Transverse colon (tissue), 4 donors: Measurements from ENCODE around the gene NECTIN4. TPM values are rescaled to one million over a fixed set of nuclear protein-coding genes. Genes with fewer than 3 reads are reported as not detected.

Experiments used
- DNase-seq: peaks from one replicate; pipeline ENCODE4 v3.0.0-alpha.2; 2019
- H3K27ac ChIP-seq, 4 donors: fragments of 200-600 bp; sonication (generic); 2 replicates each; pipeline ENCODE4 v1.5.1; 2016 to 2018; ENCODE audit warnings: inconsistent platforms in 4 of 4
- H3K27me3 ChIP-seq: fragments of 200-600 bp; sonication (generic); 2 replicates; pipeline ENCODE4 v1.5.1; 2017; ENCODE audit warnings: inconsistent platforms
- H3K36me3 ChIP-seq, 4 donors: fragments of 200-600 bp; sonication (generic); 2 replicates each; pipeline ENCODE4 v1.5.1; 2017 to 2019; ENCODE audit warnings: inconsistent platforms in 4 of 4
- H3K4me1 ChIP-seq, 4 donors: fragments of 200-600 bp; sonication (generic); 2 replicates each; pipeline ENCODE4 v1.5.1; 2017 to 2020; ENCODE audit warnings: inconsistent platforms in 4 of 4
- H3K4me3 ChIP-seq, 4 donors: fragments of 200-600 bp; sonication (generic); 1 replicate in 1 of 4; 2 replicates in 3 of 4; pipeline versions ENCODE4 v1.5.1 to v1.6.1; 2017 to 2019; ENCODE audit warnings: inconsistent platforms in 4 of 4
- H3K9me3 ChIP-seq, 2 donors: fragments of 200-600 bp; sonication (generic); 2 replicates each; pipeline ENCODE4 v1.5.1; 2017 to 2019; ENCODE audit warnings: inconsistent platforms in 2 of 2
- EP300 ChIP-seq: sonication (generic); formaldehyde crosslinking; IDR thresholded peaks from one replicate; pipeline ENCODE4 v1.6.1; 2017; ENCODE audit warnings: antibody characterized with exemption, low read depth
- POLR2A ChIP-seq: fragments of 450-650 bp; IDR thresholded peaks from one replicate; pipeline ENCODE4 v1.6.1; 2016; ENCODE audit warnings: antibody characterized with exemption, mild to moderate bottlenecking, moderate library complexity
- POLR2AphosphoS5 ChIP-seq, 3 donors: sonication (generic); formaldehyde crosslinking; IDR thresholded peaks; one replicate each; pipeline ENCODE4 v1.6.1; 2016; ENCODE audit warnings: antibody characterized with exemption in 3 of 3
- WGBS, 2 donors: methylation state at CpG; one replicate each; pipeline ENCODE4 v1.1.5; 2018; ENCODE audit warnings: low coverage in 1 of 2; 5-methylcytosine and 5-hydroxymethylcytosine counted together
- in situ Hi-C, 4 donors: fragments of 200-750 bp; cut with MboI; loops; one replicate each; pipeline versions ENCODE4 v1.15.0 to v1.15.1; 2017; ENCODE audit warnings: low sequenced_read_pairs in 3 of 4, low pct_ligation_motif_present in 1 of 4, low pct_unique_long_range_greater_than_20kb in 1 of 4
- intact Hi-C: fragments of 100-400 bp; cut with DNase I; formaldehyde crosslinking; loops from one replicate; pipeline ENCODE4 v1.15.1; 2023; ENCODE audit warnings: low total_unique reads
- total RNA-seq, 4 donors: library from RNA; depleted of rRNA; stranded (reverse); fragments of >200 nt; gene quantifications; one replicate each; pipeline ENCODE4 v1.1.0, GENCODE V29; 2016
- TF ChIP-seq, protein P1 (sequence below), 5 experiments: fragments of 200-600 bp in 3 of 5; fragments of 450-650 bp in 2 of 5; sonication (generic) in 3 of 5; IDR thresholded peaks; 1 replicate in 2 of 5; 2 replicates in 3 of 5; pipeline ENCODE4 v1.5.1; 2016 to 2017; ENCODE audit warnings: antibody characterized with exemption in 5 of 5, inconsistent platforms in 3 of 5, mild to moderate bottlenecking in 2 of 5, moderate library complexity in 1 of 5

NECTIN4 gene
- total RNA-seq, 4 donors from 2014 or later: 0.37 to 4.0 (median 0.82) TPM; not detected in 1

- Histone ChIP-seq H3K27ac (peak within 1 kb of the TSS; percentile 66 to 88 (median 76)), H3K36me3 (peaks cover 0 to 9% (median 6%) of the 10 kb centered on the region in 4 donors), H3K9me3 (no peaks in the 10 kb centered on the region), H3K4me3 (peak within 1 kb of the TSS; percentile 51 to 75 (median 61)), H3K4me1 (peaks cover 6 to 20% (median 9%) of the 10 kb centered on the region in 4 donors), H3K27me3 (no peaks in the 10 kb centered on the region)
- TF ChIP-seq, protein P1, sequence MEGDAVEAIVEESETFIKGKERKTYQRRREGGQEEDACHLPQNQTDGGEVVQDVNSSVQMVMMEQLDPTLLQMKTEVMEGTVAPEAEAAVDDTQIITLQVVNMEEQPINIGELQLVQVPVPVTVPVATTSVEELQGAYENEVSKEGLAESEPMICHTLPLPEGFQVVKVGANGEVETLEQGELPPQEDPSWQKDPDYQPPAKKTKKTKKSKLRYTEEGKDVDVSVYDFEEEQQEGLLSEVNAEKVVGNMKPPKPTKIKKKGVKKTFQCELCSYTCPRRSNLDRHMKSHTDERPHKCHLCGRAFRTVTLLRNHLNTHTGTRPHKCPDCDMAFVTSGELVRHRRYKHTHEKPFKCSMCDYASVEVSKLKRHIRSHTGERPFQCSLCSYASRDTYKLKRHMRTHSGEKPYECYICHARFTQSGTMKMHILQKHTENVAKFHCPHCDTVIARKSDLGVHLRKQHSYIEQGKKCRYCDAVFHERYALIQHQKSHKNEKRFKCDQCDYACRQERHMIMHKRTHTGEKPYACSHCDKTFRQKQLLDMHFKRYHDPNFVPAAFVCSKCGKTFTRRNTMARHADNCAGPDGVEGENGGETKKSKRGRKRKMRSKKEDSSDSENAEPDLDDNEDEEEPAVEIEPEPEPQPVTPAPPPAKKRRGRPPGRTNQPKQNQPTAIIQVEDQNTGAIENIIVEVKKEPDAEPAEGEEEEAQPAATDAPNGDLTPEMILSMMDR (IDR thresholded peaks at IDR 0.05): peak in 1 of 5 experiments; percentile 26
- TF ChIP-seq POLR2A: no peak
- TF ChIP-seq POLR2AphosphoS5 (IDR thresholded peaks at IDR 0.05): peak in 1 of 3 donors; percentile 40
- TF ChIP-seq EP300: no peak
- peak; percentile 91 for DNase-seq
- intact Hi-C loops: loop anchor here (5.0 kb wide), 1 partner anchor 101 kb away; no protein-coding TSS in a partner anchor
- in situ Hi-C loops: loop anchor here in 3 of 4 donors (5.0 to 25.0 kb wide), 3 partner anchors 101 to 261 kb away; no protein-coding TSS in a partner anchor
- WGBS, 2 donors: 4% methylated on average over 54 of the region's 71 CpGs; no CpG with 5 or more reads in 1 of the 2 donors
Measured at GRCh38 chr1:161098210-161099068, 9.1 kb upstream of the NECTIN4 start, which contains the start of gene KLHDC9. TSS of gene KLHDC9 (plus strand) at chr1:161098361. CDS start at chr1:161098536, 175 bp downstream.

DNA sequence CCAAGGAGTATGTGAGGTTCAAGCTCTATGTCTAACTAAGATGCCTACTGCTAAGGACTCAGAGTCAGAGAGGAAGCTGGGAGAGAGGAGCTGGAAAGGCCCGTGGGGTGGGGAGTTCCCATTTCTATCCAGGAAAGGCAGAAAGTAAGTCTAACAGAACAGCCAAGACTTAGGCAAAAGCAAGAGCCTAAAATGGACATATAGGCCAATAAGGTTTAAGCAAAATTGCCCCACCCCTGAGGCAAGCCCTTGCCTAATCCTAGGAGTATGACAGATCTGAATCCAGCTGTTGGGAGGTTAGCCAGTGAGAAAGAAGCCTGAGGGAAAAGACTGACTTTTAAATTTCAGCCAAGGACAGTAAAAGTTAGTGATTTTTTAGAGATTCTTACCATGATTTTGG lies 7.2 kb upstream of the NECTIN4 start:
- Histone ChIP-seq H3K9me3 (no peaks in the 10 kb centered on the region), H3K4me1 (peaks cover 6 to 20% (median 9%) of the 10 kb centered on the region in 4 donors), H3K27me3 (no peaks in the 10 kb centered on the region), H3K36me3 (peaks cover 0 to 8% (median 4%) of the 10 kb centered on the region in 4 donors), H3K4me3 (no peak overlapping the region), H3K27ac (peak overlapping the region in 1 of 4 donors; percentile 43)
- in situ Hi-C loops: loop anchor here in 3 of 4 donors (5.0 to 25.0 kb wide), 3 partner anchors 99 to 259 kb away; no protein-coding TSS in a partner anchor
- DNase-seq: no peak
- intact Hi-C loops: loop anchor here (5.0 kb wide), 1 partner anchor 99 kb away; no protein-coding TSS in a partner anchor
- WGBS, 2 donors: 40 to 43% methylated on average over 1 of the region's 1 CpG
- TF ChIP-seq POLR2AphosphoS5 (IDR thresholded peaks at IDR 0.05) (no peak), POLR2A (no peak), EP300 (no peak)
- TF ChIP-seq, protein P1 (IDR thresholded peaks at IDR 0.05): no peak

DNA sequence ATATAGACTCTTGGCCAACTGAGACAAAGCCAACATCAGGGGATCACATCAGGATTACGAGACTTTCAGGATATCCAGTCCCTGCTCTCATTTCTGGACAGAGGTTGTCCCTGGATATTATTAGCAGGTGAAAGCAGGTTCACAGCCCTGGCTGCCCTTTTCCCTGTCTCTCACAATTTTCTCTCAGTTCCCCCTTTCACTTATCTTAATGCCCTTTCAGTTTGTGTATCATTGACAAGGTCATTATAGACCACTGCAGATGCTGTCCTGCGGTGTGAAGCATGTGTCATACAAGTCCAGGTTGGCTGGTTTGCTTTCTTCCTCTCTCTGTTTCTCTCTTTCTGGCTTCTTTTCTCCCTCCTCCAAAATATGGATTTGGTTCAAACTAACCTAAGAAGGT lies 6.7 kb upstream of the NECTIN4 start:
- in situ Hi-C loops: loop anchor here in 3 of 4 donors (5.0 to 25.0 kb wide), 3 partner anchors 99 to 259 kb away; no protein-coding TSS in a partner anchor
- Histone ChIP-seq H3K9me3 (no peaks in the 10 kb centered on the region), H3K27me3 (no peaks in the 10 kb centered on the region), H3K4me3 (no peak overlapping the region), H3K36me3 (peaks cover 0 to 8% (median under 1%) of the 10 kb centered on the region in 4 donors), H3K27ac (no peak overlapping the region), H3K4me1 (peaks cover 6 to 20% (median 9%) of the 10 kb centered on the region in 4 donors)
- intact Hi-C loops: loop anchor here (5.0 kb wide), 1 partner anchor 99 kb away; no protein-coding TSS in a partner anchor
- no peak for TF ChIP-seq POLR2AphosphoS5 (IDR thresholded peaks at IDR 0.05)
- no peak for TF ChIP-seq EP300
- TF ChIP-seq, protein P1 (IDR thresholded peaks at IDR 0.05): no peak
- no peak for TF ChIP-seq POLR2A
- WGBS, 2 donors: 88% methylated on average over 2 of the region's 2 CpGs; no CpG with 5 or more reads in 1 of the 2 donors
- no peak for DNase-seq

- in situ Hi-C loops: loop anchor here in 3 of 4 donors (5.0 to 25.0 kb wide), 3 partner anchors 98 to 258 kb away; no protein-coding TSS in a partner anchor
Measured at GRCh38 chr1:161095230-161095629, 5.9 kb upstream of the NECTIN4 start.

More at GRCh38 chr1:161095230-161095629, 5.9 kb upstream of the NECTIN4 start:
- Histone ChIP-seq H3K9me3 (no peaks in the 10 kb centered on the region), H3K4me1 (peaks cover 6 to 20% (median 9%) of the 10 kb centered on the region in 4 donors), H3K27ac (no peak overlapping the region), H3K27me3 (no peaks in the 10 kb centered on the region), H3K4me3 (no peak overlapping the region), H3K36me3 (no peaks in the 10 kb centered on the region)
- DNase-seq: no peak
- intact Hi-C loops: loop anchor here (5.0 kb wide), 1 partner anchor 98 kb away; no protein-coding TSS in a partner anchor
- TF ChIP-seq POLR2AphosphoS5 (IDR thresholded peaks at IDR 0.05) (no peak), POLR2A (no peak), EP300 (no peak)
- TF ChIP-seq, protein P1 (IDR thresholded peaks at IDR 0.05): no peak
- 88 to 91% methylated on average over 6 of the region's 6 CpGs for WGBS, 2 donors
